Measurements from ENCODE around the gene PPP1R12A. TPM values are rescaled to one million over a fixed set of nuclear protein-coding genes. Genes with fewer than 3 reads are reported as not detected.

Gene PPP1R12A
- total and polyA plus RNA-seq, 2 of the 4 experiments (the other 2 are of a cell fraction), result 47.7 to 112 TPM

- no TSS peak for BruUV-seq (replicated peaks)
- no CpG with 5 or more reads among the region's 2 CpGs for WGBS, 2 experiments (ENCODE audit: extremely low coverage in 2 of 2, insufficient read length in 1 of 2)
- no peak overlapping the region for H2AFZ ChIP-seq (replicated peaks; ENCODE audit: low read length, poor library complexity)
- H2BK15ac ChIP-seq (ENCODE audit: low read depth, low read length), result no peak overlapping the region
- H4K8ac ChIP-seq (ENCODE audit: low read depth in 2 of 2, low read length in 2 of 2), result no peak overlapping the region
- H2AK5ac ChIP-seq (ENCODE audit: low read depth, low read length), result no peak overlapping the region
- peaks cover 2% of the 10 kb centered on the region; the same call in 1 of the 2 replicates for H3K4me1 ChIP-seq (ENCODE audit: control insufficient read depth, insufficient read depth, low read length)
- no peaks in the 10 kb centered on the region for H3K9me1 ChIP-seq (ENCODE audit: insufficient read depth, low read length)
- no peak overlapping the region for H3K4me2 ChIP-seq (ENCODE audit: low read depth, low read length)
- H3K23ac ChIP-seq (ENCODE audit: low read depth, low read length), result no peak overlapping the region
- no peak overlapping the region for H4K5ac ChIP-seq (ENCODE audit: low read depth, low read length)
- H2AK9ac ChIP-seq (replicated peaks; ENCODE audit: low read depth, low read length, poor library complexity), result no peak overlapping the region
- no peak overlapping the region; the same call in 1 of the 2 replicates for H3K4ac ChIP-seq (ENCODE audit: low read depth, low read length)
- ChIA-PET CTCF (no interaction called here), POLR2A (ENCODE audit: unreplicated experiment) (no interaction called here)
- H3K56ac ChIP-seq (ENCODE audit: extremely low read depth, insufficient read depth, low read length), result no peak overlapping the region
- H3K27me3 ChIP-seq (ENCODE audit: control insufficient read depth, insufficient read depth, low read length), result no peaks in the 10 kb centered on the region
- no peak overlapping the region for H2BK5ac ChIP-seq (ENCODE audit: low read depth, low read length, poor library complexity, severe bottlenecking)
- no peak overlapping the region for H3K27ac ChIP-seq (ENCODE audit: insufficient read depth, low read length)
- DNase-seq (no peak), ATAC-seq (ENCODE audit: low read depth) (no peak)
- TF ChIP-seq MAZ (IDR thresholded peaks at IDR 0.05; ENCODE audit: borderline replicate concordance, low read depth, low read length) (no peak), RAD21 (IDR thresholded peaks at IDR 0.05; ENCODE audit: low read length) (no peak)
- H3K79me1 ChIP-seq (ENCODE audit: low read depth in 1 of 2, low read length in 2 of 2), result no peaks in the 10 kb centered on the region
- H4K20me1 ChIP-seq (ENCODE audit: insufficient read depth, low read length), result no peaks in the 10 kb centered on the region
- no peak overlapping the region for H3K18ac ChIP-seq (ENCODE audit: low read depth, low read length)
- no peaks in the 10 kb centered on the region for H3K9me3 ChIP-seq (ENCODE audit: control insufficient read depth, insufficient read depth, low read length)
- H2BK120ac ChIP-seq (ENCODE audit: low read depth, low read length), result no peak overlapping the region
- in situ Hi-C loops (cut with MboI; ENCODE audit: low sequenced_read_pairs) (no loop called here), dilution Hi-C loops (cut with HindIII; ENCODE audit: low sequenced_read_pairs, unreplicated experiment) (no loop called here), intact Hi-C loops (cut with micrococcal nuclease) (no loop called here)
- H3K4me3 ChIP-seq (ENCODE audit: insufficient read depth, low read depth, low read length), result no peak overlapping the region
- no peak overlapping the region for H2BK20ac ChIP-seq (ENCODE audit: low read depth, low read length)
- H4K91ac ChIP-seq (ENCODE audit: insufficient read depth, low read depth, low read length), result no peak overlapping the region
- H3K14ac ChIP-seq (replicated peaks; ENCODE audit: low read depth, low read length), result no peak overlapping the region
- H3K9ac ChIP-seq (ENCODE audit: low read depth, low read length), result no peak overlapping the region
- H3K36me3 ChIP-seq (ENCODE audit: control insufficient read depth, insufficient read depth, low read length), result peaks cover 2% of the 10 kb centered on the region; the same call in 1 of the 2 replicates
Measured at GRCh38 chr12:79769860-79770485, 164.9 kb downstream of the PPP1R12A start.
